T-helper 9 cell (primary cell): ENCODE measurements around the gene SHFL.
A peak's percentile ranks its signal among the peaks of the same experiment; 100 is the strongest.

ENCODE experiments used
- DNase-seq: peaks from one replicate; pipeline ENCODE4 v3.0.0-alpha.2; 2020

The SHFL gene

DNA sequence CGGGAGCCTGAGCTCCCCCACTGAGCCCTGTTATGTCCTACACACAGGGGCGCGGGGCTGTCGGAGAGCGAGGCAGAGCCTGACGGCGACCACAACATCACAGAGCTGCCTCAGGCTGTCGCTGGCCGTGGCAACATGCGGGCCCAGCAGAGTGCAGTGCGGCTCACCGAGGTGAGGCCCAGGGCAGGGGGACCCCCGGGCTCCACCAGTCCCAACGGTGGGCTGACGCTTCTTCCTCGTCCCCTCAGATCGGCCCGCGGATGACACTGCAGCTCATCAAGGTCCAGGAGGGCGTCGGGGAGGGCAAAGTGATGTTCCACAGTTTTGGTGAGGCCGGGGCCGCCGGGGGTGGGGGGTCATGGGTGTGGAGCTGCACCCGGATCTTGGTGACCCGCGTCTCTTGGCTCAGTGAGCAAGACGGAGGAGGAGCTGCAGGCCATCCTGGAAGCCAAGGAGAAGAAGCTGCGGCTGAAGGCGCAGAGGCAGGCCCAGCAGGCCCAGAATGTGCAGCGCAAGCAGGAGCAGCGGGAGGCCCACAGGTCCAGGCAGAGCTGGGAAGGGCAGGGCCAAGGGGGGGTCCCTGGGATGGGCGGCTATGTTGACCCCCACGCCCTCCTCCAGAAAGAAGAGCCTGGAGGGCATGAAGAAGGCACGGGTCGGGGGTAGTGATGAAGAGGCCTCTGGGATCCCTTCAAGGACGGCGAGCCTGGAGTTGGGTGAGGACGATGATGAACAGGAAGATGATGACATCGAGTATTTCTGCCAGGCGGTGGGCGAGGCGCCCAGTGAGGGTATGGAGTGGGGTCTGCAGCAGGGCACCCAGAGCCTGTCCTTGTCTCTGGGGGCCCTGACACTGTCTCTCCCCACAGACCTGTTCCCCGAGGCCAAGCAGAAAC is 24.2 kb downstream of the SHFL start:
- DNase-seq = no peak

DNA sequence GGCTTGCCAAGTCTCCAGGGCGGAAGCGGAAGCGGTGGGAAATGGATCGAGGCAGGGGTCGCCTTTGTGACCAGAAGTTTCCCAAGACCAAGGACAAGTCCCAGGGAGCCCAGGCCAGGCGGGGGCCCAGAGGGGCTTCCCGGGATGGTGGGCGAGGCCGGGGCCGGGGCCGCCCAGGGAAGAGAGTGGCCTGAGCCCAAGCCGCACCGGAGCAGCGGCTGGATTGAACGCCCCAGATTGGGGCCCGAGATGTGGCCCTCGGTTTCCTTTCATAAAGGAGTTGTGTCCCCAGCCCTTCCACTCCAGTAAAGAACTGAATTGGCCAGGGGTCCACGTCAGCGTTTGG is 24.8 kb downstream of the SHFL start:
- DNase-seq = no peak

DNA sequence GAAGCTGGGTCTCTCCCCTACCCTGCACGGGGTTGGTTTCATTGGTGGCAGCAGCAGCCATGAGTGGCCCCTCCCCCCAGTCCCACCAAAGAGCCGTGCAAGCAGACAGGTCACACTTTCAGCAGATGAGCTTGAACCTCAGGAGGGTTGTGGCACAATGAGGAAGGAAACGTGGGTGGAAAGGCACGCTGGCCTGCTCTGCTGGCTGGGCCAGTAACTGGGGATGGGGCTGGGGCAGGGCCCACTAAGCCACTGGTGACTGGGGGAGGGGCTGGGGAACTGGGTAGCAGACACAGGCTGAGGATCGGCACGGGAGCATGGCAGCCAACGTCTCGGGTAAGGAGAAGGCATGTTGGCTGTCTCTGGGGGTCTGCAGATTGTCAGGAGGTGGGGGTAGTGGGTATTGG is 25.3 kb downstream of the SHFL start, which contains the start of gene P2RY11:
Gene P2RY11, plus strand, starts transcription at position 289 of the 407 bp plus-strand sequence. Its CDS starts 29 bp downstream, at position 318.
- DNase-seq = peak; percentile 38

DNA sequence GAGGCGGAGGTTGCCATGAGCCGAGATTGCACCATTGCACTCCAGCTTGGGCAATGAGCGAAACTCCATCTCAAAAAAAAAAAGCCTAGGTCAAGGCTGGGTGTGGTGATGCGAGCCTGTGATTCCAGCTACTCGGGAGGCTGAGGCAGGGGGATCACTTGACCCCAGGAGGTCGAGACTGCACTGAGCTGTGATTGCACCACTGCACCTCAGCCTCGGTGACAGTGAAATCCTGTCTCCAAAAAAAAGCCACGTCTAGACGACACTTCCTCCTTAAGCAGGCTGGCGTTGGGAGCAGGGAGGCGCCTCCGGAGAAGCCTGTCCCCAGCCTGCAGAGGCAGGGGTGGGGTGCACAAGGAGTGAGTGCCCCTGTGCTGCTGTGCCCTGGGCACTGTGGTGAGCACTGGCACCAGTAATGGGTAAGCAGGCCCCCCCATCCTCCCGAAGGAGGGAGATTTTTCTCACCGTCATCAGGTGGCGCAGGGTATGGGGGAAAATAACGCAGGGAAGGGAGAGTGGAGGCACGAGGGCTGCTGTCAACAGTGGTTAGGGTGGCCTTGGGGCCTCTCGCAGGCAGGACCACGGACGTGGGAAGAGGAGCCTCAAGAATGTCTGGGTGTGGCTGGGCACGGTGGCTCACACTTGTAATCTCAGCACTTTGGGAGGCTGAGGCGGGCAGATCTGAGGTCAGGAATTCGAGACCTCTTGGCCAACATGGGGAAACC is 26.1 kb downstream of the SHFL start:
- peak; percentile 57 for DNase-seq

DNA sequence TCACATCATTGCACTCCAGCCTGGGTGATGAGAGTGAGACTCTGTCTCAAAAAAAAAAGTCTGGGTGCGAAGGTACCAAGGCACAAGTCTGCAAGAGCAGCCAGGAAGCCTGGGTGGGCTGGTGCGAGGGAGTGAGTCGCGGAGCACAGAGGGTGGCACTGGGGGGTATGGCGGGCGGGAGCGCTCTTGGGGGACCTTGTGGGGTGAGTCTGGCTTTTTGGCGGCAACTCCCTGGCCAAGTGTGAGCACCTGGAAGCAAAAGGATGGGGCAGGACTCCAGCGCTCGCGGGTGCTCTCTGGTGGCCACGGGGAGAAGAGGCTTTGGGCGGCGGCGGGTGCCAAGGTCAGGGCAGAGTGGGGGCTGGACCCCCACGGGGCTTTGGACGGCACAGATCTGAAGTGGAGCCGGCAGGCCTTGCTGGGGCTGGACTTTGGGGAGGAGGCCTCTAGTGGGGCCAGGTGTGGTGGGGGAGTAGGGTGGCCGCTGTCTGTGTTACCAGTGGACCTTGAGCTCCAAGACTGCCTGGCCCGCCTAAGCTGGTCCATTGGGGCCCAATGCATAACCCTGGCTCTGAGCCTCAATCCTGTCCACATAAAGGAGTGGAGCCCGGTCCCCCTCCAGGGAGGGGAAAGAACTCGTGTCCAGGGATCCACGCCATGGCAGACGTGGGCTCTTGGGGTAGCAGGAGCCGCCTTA is 26.9 kb downstream of the SHFL start:
- DNase-seq = peak; percentile 66

DNA sequence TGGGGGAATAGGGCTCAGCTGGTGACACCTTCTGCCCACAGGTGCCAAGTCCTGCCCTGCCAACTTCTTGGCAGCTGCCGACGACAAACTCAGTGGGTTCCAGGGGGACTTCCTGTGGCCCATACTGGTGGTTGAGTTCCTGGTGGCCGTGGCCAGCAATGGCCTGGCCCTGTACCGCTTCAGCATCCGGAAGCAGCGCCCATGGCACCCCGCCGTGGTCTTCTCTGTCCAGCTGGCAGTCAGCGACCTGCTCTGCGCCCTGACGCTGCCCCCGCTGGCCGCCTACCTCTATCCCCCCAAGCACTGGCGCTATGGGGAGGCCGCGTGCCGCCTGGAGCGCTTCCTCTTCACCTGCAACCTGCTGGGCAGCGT is 27.5 kb downstream of the SHFL start:
- DNase-seq = no peak

DNA sequence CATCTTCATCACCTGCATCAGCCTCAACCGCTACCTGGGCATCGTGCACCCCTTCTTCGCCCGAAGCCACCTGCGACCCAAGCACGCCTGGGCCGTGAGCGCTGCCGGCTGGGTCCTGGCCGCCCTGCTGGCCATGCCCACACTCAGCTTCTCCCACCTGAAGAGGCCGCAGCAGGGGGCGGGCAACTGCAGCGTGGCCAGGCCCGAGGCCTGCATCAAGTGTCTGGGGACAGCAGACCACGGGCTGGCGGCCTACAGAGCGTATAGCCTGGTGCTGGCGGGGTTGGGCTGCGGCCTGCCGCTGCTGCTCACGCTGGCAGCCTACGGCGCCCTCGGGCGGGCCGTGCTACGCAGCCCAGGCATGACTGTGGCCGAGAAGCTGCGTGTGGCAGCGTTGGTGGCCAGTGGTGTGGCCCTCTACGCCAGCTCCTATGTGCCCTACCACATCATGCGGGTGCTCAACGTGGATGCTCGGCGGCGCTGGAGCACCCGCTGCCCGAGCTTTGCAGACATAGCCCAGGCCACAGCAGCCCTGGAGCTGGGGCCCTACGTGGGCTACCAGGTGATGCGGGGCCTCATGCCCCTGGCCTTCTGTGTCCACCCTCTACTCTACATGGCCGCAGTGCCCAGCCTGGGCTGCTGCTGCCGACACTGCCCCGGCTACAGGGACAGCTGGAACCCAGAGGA is 28.0 kb downstream of the SHFL start:
- DNase-seq = no peak

DNA sequence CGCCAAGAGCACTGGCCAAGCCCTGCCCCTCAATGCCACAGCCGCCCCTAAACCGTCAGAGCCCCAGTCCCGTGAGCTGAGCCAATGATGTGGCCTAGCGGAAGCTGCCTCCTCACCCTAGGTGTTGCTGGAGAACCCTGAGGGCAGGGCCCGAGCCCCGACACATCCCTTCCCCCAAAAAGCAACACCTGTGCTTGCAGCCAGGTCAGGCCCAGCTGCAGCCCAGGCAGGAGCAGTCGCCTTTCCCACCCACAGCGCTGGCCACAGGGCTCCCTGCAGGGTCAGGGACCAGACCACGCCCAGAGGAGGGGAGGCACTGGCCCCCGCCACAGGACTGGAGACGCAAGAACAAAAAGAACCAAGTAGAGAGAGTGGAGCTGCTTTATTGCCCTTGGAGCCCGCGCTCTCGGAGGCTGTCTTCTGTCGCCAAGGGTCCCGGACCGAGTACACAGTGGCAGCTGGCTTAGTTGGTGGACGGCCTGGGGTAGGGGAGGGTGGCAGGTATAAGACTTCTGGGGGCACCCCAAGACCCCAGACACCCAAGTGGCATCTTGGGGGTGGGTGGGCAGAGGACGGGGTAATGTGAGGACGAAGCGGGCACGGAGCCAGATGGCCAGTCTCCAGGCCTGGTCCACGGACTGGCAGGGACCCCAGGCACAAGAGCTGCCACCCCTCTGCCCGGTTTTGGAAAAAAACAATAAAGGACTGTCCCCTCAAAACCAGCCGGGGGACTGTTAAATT is 28.7 kb downstream of the SHFL start:
- DNase-seq = no peak

DNA sequence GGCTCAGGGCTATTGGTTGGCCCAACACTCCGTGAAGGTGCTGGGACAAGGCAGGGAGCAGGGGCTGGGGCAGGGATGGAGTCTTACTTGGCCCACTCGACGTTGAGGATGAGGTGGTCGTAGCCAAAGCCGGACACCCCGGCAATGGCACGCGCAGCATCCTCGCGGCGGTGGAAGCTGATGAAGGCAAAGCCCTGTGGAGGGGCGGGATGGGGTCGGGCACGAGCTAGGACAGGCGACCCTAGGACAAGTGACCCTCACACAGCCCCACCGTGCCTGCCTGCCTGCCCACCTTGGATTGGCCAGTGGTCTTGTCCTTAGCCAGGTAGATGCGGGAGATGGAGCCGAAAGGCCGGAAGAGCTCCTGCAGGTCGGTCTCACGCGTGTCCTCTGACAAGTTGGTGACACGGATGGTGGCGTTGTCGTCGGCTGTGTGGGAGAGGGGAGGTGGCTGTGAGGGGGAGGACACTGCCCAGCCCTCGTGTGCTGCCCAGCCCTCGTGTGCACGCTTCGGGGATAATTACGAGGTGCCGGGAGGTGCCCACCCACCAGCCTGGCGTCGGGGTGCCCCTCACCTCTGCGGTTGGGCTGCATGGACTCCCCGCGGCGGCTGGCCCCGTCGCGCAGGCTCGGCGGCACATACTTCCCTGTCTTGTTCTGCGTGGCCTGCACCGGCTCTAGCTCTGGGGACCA is 29.4 kb downstream of the SHFL start:
- DNase-seq = no peak

DNA sequence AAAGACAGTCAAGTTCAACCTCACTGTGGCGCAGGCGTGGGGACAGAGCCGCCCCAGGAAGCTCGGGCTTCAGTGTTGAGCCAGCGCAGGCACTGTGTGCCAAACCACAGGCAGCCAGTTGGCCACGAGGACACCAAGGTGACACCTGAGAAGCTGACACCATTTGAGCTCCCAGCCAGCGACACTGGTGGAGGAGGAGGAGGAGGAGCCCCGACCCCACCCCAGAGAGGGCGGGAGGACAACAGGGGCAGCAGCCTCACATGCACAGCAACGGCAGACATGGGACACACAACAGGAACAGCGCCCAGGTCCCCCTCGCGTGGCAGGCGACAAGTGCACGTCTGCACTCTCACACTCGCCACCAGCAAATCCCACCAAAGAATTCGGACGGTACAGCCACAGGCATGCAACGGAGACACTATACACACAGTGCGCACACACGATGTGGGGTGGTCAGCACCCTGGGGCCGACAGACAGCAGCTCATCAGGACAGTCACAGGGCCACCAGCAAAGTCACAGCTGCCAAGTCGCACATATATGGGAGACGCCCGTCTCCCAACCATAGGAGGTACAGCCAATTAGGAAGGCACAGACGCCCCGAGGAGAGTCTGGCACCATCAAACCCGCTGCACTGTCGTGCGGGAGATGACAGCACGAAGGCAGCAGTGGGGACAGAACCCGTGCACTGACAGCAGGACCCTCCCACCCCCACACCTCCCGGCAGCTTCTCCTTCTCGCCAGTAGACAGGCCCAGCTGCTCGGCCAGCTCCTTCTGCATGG is 30.2 kb downstream of the SHFL start:
- DNase-seq = no peak

DNA sequence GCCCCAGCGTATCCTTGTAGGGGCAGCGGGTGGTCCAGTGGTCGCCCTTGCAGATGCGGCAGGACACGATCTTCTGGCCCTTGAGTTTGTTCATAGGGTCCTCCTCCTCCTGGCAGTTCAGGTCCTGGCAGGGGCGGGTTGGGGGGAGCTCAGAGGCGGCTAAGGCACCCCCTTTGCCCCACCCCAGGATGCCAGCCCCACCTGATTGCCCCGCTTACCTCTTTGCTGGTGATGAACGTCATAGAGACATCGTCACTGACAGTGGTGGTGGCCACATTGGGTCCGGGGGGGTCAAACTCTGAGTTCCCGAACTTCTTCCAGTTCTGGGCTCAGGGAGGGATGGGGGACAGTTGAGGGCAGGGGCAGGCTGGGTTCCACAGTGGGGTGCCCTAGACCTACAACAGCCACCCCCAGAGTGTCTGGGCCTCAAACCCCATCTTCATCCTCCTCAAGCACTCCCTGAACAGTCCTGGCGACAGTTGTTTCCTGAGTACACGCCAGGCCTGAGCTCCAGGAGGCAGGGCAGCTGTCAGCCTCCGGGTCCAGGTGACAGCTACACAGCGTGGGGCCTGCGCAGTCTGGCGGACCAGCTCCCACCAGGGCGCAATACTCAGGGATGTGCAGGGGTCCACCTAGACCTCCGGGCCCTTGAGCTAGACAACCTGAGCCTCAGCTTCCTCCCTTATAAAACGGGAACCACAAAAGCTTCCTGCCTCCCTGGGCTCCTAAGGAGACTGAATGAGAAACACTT is 30.9 kb downstream of the SHFL start:
- DNase-seq = no peak

DNA sequence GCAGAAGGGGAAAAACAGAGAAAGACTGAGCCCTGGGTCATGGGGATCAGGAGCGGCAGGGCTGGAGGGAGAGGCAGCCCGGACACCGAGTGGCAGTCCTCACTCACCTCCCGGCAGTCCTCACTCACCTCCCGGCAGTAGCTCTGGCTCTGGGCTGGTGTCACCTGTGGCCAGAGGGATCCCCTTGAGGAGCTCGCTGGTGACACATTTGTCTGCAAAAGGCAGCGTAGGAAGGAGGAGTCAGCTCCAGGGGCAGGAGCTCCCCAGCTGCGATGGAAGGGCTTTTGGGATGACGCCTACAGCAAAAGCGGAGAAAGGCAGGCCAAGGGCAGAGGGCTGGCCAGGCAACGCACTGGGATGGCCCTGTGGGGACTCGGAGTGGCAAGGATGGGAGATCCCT is 32.8 kb downstream of the SHFL start:
- DNase-seq = no peak

DNA sequence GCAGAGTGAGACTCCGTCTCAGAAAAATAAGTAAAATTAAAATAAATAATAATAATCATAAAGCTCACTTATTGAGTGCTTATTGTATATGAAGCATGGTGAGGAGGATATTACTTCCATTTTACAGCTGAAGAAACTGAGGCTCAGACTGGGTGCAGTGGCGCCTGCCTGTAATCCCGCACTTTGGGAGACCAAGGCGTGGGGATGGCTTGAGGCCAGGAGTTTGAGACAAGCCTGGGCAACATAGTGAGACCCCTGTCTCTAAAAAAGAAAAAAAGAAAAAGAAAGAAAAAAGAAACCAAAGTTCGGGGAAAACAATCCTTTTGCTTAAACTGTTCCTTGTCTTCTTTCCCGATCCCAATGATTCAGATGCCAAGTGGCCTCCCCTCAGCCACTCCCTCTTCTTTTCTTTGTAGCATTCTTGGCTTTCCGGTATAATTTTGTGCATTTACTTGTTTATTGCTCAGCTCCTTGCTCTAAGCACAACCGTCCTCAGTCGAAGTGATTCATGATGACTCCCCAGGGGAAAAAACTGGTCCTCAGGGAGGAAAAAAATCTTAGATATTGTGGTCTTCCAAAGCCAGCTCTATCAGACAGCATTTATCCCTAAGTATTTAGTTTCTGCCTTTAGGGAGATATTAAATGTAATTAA is 34.5 kb downstream of the SHFL start:
- DNase-seq = no peak

DNA sequence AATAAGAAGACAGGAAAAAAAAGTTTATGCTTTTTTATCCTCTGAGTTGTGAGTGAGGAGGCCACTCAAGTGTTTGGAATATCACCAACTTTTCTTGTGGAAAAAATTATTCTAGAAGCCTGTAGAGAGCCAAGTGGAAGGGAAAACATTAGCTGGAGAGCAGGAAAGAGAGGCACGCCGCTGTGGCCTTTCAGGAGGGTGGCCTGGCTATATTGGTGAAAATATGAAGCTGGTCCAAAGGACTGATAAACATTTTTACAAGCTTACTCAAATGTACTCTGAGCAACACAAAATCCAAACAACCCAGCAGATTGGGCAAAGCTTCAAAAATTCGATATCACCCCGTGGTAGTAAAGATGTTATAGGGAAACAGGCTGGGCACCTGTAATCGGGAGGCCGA is 35.9 kb downstream of the SHFL start:
- no peak for DNase-seq

DNA sequence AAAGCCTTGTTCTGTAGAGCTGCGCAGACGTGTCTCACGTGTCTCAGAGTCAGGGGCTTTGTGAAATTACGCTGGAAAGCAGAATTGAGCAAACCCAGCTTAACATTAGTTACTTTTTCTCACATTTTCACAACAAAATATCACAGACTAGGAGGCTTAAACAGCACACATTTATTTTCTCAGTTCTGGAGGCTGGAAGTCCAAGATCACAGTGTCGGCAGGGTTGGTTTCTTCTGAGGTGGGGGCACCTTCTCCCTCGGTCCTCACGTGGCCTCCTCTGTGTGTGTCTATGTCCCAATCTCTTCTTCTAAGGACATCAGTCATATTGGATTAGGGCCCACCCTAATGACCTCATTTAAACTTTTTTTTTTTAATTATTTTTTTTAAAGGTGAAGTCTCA is 38.3 kb downstream of the SHFL start:
- DNase-seq = no peak

DNA sequence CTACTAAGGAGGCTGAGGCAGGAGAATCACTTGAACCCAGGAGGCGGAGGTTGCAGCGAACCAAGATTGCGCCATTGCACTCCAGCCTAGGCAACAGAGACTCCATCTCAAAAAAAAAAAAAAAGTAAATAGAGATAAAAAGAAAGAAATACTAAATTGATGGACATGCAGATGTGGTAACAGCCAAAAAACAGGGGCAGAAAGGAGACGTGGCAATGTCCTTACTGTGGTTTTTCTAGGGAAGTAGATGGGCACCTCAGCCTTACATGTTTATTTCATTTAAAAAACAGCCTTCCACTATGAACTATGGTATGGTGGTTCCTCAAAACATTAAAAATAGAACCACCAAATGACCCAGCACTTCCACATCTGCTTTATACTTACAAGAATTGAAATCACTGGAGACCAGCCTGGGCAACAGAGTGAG is 40.1 kb downstream of the SHFL start:
- DNase-seq = no peak

DNA sequence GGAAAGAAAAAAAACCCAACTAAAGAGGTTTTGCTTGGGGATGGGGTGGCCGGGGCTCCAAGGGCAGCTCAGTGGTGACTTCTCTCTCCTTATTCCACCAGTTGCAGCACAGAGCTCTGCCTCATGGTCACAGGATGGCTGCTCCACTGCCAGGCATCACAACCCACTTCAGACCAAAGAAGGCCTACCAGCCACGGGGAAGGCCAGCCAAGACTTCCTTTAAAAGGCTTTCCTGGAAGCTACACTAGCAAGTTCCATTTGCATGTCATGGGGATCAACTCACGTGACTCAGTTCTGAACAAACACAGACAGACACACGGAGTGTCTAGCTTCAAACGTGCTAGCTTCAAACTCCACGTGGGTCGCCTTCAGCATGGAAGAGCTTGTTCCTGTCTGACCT is 46.8 kb downstream of the SHFL start:
- DNase-seq = no peak

DNA sequence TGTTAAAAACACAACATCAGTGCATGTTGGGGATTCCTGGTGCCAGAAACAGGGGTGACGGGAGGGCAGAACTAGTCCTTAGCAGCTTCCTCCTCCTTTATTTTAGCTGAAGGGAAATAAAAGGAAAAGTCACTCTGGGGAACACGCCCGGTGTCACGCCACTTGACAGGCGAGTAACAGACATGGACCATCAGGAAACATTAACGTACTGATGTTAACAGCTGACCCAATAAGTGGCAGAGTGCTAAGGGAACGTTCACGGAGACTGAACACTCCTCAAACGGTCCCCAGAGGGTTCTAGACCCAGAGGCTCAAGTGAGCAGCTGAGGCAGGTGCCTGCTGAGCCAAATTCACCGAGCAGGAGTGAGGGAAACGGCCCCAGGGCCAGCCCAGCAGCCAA is 47.5 kb downstream of the SHFL start:
- no peak for DNase-seq

DNA sequence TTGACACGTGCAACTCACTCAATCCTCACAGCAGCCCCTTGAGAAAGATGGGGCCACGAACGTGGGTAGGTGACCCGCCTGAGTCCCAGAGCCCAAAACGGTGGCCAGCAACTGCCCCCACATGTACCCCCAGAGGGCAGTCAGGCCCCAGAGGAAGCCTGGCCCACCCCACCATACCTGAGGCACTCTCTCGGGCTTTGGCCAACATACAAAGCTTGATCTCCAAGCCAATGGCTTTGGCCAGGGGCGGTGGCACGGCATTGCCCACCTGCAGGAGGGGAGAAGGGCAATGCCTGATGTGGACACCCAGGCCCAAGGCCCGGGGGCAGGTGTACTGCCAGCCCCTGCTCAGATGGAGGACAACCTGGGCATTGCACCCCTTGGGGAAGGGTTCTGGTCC is 47.9 kb downstream of the SHFL start:
- no peak for DNase-seq
